NB4 (cell line): ENCODE measurements around the gene PRSS21.

Source experiments
- CTCF ChIP-seq: IDR thresholded peaks from one replicate; pipeline ENCODE4 v1.5.1; 2012; ENCODE audit warnings: low read depth, low read length
- MAX ChIP-seq: IDR thresholded peaks from 2 replicates; pipeline ENCODE4 v1.6.1; 2011; ENCODE audit warnings: low read depth, low read length
- POLR2A ChIP-seq: IDR thresholded peaks from 2 replicates; pipeline ENCODE4 v1.6.1; 2011; ENCODE audit warnings: mild to moderate bottlenecking; ENCODE audit not compliant: insufficient read length; ENCODE audit errors: extremely low read depth

GRCh38 chr16:2852731-2853507 lies 35.9 kb downstream of the PRSS21 start:
- TF ChIP-seq CTCF = no peak
- no peak for TF ChIP-seq POLR2A
- no peak for TF ChIP-seq MAX
